ENCODE measurements around the gene RABEP2. TPM values are rescaled to one million over a fixed set of nuclear protein-coding genes. Genes with fewer than 3 reads are reported as not detected.
A peak's percentile ranks its signal among the peaks of the same experiment; 100 is the strongest.

The RABEP2 gene
- total and polyA plus RNA-seq, 2 experiments from 2014 or later: 11.8 to 27.2 TPM

DNA sequence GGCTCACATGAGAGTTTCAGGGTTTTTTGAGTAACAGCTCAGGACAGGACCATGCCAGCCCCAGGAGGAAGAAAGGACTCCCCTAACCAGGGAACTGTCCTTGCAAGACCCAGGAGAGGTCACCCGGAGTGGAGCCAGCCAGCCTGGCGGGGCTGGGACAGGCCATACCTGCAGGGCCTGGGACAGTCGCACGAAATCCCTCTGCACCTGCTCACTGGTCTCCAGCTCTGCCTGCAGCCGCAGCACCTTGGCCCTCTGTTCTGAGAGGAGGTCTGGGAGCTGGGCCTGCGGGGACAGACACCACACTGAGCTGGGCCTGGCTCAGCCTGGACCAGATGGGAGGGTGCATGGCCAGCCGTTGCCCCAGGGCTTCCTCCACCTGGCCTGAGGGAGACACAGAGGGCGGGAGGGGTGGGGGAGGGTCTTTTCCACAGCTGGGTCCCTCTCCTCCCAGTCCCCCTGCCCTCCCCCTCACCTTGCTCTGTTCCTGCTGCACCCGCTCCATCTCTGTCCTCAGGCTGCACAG lies 19.7 kb downstream of the RABEP2 start:
- Histone ChIP-seq H3F3A (replicated peaks; ENCODE audit: low read depth) (no peaks in the 10 kb centered on the region), H3K27me3 (ENCODE audit: insufficient read depth) (no peaks in the 10 kb centered on the region), H3K4me3 (no peak overlapping the region), H3K9me2 (ENCODE audit: insufficient read depth) (no peaks in the 10 kb centered on the region), H3K4me1 (ENCODE audit: insufficient read depth) (no peaks in the 10 kb centered on the region), H3K4me2 (no peak overlapping the region), H3K36me3 (ENCODE audit: insufficient read depth) (0 out of 2 replicates have a peak, but pooled peaks cover 6% of the 10 kb centered on the region), H4K20me1 (replicated peaks; ENCODE audit: insufficient read depth) (no peaks in the 10 kb centered on the region), H3K27ac (ENCODE audit: low read depth) (no peak overlapping the region), H3K79me2 (replicated peaks; ENCODE audit: insufficient read depth) (no peaks in the 10 kb centered on the region), H2AFZ (no peak overlapping the region)
- H3K27ac Mint-ChIP-seq: no peak overlapping the region
- H3K4me3 Mint-ChIP-seq: no peak overlapping the region
- H3K4me1 Mint-ChIP-seq: no peaks in the 10 kb centered on the region
- TF ChIP-seq EZH2phosphoT487 (IDR thresholded peaks at IDR 0.05; ENCODE audit: unreplicated experiment) (no peak), CREB1 (CRISPR knock-in tag; IDR thresholded peaks at IDR 0.05; ENCODE audit: low read depth) (no peak), STAT1 (IDR thresholded peaks at IDR 0.05; ENCODE audit: unreplicated experiment) (no peak)
- TF ChIP-seq, protein P1, sequence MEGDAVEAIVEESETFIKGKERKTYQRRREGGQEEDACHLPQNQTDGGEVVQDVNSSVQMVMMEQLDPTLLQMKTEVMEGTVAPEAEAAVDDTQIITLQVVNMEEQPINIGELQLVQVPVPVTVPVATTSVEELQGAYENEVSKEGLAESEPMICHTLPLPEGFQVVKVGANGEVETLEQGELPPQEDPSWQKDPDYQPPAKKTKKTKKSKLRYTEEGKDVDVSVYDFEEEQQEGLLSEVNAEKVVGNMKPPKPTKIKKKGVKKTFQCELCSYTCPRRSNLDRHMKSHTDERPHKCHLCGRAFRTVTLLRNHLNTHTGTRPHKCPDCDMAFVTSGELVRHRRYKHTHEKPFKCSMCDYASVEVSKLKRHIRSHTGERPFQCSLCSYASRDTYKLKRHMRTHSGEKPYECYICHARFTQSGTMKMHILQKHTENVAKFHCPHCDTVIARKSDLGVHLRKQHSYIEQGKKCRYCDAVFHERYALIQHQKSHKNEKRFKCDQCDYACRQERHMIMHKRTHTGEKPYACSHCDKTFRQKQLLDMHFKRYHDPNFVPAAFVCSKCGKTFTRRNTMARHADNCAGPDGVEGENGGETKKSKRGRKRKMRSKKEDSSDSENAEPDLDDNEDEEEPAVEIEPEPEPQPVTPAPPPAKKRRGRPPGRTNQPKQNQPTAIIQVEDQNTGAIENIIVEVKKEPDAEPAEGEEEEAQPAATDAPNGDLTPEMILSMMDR (conservative IDR thresholded peaks at IDR 0.05; ENCODE audit: low read depth in 2 of 2): no peak
- TF ChIP-seq, protein P2, sequence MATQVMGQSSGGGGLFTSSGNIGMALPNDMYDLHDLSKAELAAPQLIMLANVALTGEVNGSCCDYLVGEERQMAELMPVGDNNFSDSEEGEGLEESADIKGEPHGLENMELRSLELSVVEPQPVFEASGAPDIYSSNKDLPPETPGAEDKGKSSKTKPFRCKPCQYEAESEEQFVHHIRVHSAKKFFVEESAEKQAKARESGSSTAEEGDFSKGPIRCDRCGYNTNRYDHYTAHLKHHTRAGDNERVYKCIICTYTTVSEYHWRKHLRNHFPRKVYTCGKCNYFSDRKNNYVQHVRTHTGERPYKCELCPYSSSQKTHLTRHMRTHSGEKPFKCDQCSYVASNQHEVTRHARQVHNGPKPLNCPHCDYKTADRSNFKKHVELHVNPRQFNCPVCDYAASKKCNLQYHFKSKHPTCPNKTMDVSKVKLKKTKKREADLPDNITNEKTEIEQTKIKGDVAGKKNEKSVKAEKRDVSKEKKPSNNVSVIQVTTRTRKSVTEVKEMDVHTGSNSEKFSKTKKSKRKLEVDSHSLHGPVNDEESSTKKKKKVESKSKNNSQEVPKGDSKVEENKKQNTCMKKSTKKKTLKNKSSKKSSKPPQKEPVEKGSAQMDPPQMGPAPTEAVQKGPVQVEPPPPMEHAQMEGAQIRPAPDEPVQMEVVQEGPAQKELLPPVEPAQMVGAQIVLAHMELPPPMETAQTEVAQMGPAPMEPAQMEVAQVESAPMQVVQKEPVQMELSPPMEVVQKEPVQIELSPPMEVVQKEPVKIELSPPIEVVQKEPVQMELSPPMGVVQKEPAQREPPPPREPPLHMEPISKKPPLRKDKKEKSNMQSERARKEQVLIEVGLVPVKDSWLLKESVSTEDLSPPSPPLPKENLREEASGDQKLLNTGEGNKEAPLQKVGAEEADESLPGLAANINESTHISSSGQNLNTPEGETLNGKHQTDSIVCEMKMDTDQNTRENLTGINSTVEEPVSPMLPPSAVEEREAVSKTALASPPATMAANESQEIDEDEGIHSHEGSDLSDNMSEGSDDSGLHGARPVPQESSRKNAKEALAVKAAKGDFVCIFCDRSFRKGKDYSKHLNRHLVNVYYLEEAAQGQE (IDR thresholded peaks at IDR 0.05; ENCODE audit: unreplicated experiment): no peak
- peaks cover 6% of the 10 kb centered on the region for H3K27me3 Mint-ChIP-seq (ENCODE audit: insufficient read depth, low read depth, poor library complexity)
- ATAC-seq (peak; percentile 18; the same call in 2 of the 3 replicates), DNase-seq (ENCODE audit: low spot score) (no peak)
- H3K36me3 Mint-ChIP-seq (ENCODE audit: low read depth): no peaks in the 10 kb centered on the region
- H3K9me3 Mint-ChIP-seq: no peaks in the 10 kb centered on the region

DNA sequence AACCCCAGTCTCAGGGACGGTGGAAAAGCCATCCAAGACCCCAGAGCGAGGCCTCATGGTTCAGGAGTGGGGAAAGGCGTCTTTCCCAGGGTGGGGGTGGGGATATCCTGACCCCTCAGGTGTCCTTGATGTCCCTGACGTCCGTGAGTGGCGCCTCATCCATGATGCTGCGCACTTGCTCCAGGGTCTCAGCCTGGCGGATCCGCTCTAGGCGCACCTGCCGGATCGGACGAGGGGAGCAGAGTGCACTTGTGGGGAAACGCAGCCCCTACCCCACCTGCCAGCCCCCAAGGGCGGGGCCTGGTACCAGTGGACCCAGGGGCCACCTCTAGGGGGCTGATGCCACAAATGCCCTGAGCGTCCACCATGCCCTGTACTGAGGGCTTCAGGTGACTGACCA lies 20.2 kb downstream of the RABEP2 start:
- Histone ChIP-seq H3K36me3 (ENCODE audit: insufficient read depth) (0 out of 2 replicates have a peak, but pooled peaks cover 6% of the 10 kb centered on the region), H3K79me2 (replicated peaks; ENCODE audit: insufficient read depth) (no peaks in the 10 kb centered on the region), H3K9me2 (ENCODE audit: insufficient read depth) (no peaks in the 10 kb centered on the region), H3F3A (replicated peaks; ENCODE audit: low read depth) (no peaks in the 10 kb centered on the region), H3K4me3 (no peak overlapping the region), H3K27ac (ENCODE audit: low read depth) (no peak overlapping the region), H2AFZ (no peak overlapping the region), H3K27me3 (ENCODE audit: insufficient read depth) (no peaks in the 10 kb centered on the region), H3K4me2 (no peak overlapping the region), H4K20me1 (replicated peaks; ENCODE audit: insufficient read depth) (no peaks in the 10 kb centered on the region), H3K4me1 (ENCODE audit: insufficient read depth) (no peaks in the 10 kb centered on the region)
- Mint-ChIP-seq H3K4me3 (no peak overlapping the region), H3K4me1 (no peaks in the 10 kb centered on the region), H3K27me3 (ENCODE audit: insufficient read depth, low read depth, poor library complexity) (peaks cover 3% of the 10 kb centered on the region), H3K27ac (no peak overlapping the region), H3K36me3 (ENCODE audit: low read depth) (no peaks in the 10 kb centered on the region; the same call in 2 of the 3 replicates), H3K9me3 (no peaks in the 10 kb centered on the region)
- TF ChIP-seq NANOG (IDR thresholded peaks at IDR 0.05; ENCODE audit: borderline replicate concordance): no peak
- ATAC-seq (no peak; the same call in 2 of the 3 replicates), DNase-seq (ENCODE audit: low spot score) (no peak)
